ENCODE measurements around the gene DTD2.

The DTD2 gene

GRCh38 chr14:31449136-31449535 lies 8.2 kb downstream of the DTD2 start:
- H3K9me3 ChIP-seq (ENCODE audit: control insufficient read depth, insufficient read depth, low read depth, low read length): no peaks in the 10 kb centered on the region
- no peak overlapping the region for H3K4me3 ChIP-seq (ENCODE audit: low read depth, low read length)
- no peaks in the 10 kb centered on the region for H3K4me1 ChIP-seq (ENCODE audit: control insufficient read depth, insufficient read depth, low read length)
- peaks cover 23 to 39% of the 10 kb centered on the region in 2 experiments for H3K36me3 ChIP-seq (ENCODE audit: control insufficient read depth in 2 of 2, insufficient read depth in 1 of 2, low read length in 2 of 2)
- ChIA-PET POLR2A (interaction anchor here (1.1 to 1.2 kb wide), 2 partner anchors 29 kb away, joined by 4 to 5 read pairs; partner anchors contain the start of gene HEATR5A), CTCF (interaction anchor here (0.5 to 3.1 kb wide), 7 partner anchors 14 to 86 kb away, joined by 3 to 9 read pairs (median 4); no protein-coding TSS in a partner anchor)
- TF ChIP-seq KLF8 (tag by site-specific recombination; IDR thresholded peaks at IDR 0.05): no peak
- TF ChIP-seq, protein P1, sequence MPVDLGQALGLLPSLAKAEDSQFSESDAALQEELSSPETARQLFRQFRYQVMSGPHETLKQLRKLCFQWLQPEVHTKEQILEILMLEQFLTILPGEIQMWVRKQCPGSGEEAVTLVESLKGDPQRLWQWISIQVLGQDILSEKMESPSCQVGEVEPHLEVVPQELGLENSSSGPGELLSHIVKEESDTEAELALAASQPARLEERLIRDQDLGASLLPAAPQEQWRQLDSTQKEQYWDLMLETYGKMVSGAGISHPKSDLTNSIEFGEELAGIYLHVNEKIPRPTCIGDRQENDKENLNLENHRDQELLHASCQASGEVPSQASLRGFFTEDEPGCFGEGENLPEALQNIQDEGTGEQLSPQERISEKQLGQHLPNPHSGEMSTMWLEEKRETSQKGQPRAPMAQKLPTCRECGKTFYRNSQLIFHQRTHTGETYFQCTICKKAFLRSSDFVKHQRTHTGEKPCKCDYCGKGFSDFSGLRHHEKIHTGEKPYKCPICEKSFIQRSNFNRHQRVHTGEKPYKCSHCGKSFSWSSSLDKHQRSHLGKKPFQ (tag by site-specific recombination; IDR thresholded peaks at IDR 0.05): no peak
- no peak for TF ChIP-seq ZNF146 (tag by site-specific recombination; IDR thresholded peaks at IDR 0.05)
- TF ChIP-seq YY1 (tag by site-specific recombination; IDR thresholded peaks at IDR 0.05): no peak
- no peak for TF ChIP-seq ZNF639 (tag by site-specific recombination; IDR thresholded peaks at IDR 0.05)
- TF ChIP-seq ZSCAN30 (tag by site-specific recombination; IDR thresholded peaks at IDR 0.05): no peak
- TF ChIP-seq ZBTB1 (tag by site-specific recombination; IDR thresholded peaks at IDR 0.05): no peak
- TF ChIP-seq ZNF837 (tag by site-specific recombination; IDR thresholded peaks at IDR 0.05): no peak
- TF ChIP-seq ZNF404 (tag by site-specific recombination; IDR thresholded peaks at IDR 0.05): no peak
- TF ChIP-seq ZNF311 (tag by site-specific recombination; IDR thresholded peaks at IDR 0.05; ENCODE audit: borderline replicate concordance): no peak
- no peak for TF ChIP-seq ZNF521 (tag by site-specific recombination; IDR thresholded peaks at IDR 0.05)
- no peak for TF ChIP-seq ZSCAN18 (tag by site-specific recombination; IDR thresholded peaks at IDR 0.05)
- no peak for TF ChIP-seq ZNF341 (tag by site-specific recombination; IDR thresholded peaks at IDR 0.05; ENCODE audit: low read depth)
- no peak for TF ChIP-seq ZNF292 (tag by site-specific recombination; IDR thresholded peaks at IDR 0.05; ENCODE audit: borderline replicate concordance, low read depth)
- no peak for TF ChIP-seq BCL11A (tag by site-specific recombination; IDR thresholded peaks at IDR 0.05; ENCODE audit: low read depth)
- no peak for TF ChIP-seq ZNF248 (tag by site-specific recombination; IDR thresholded peaks at IDR 0.05)
- TF ChIP-seq CTCF (tag by site-specific recombination; IDR thresholded peaks at IDR 0.05): no peak
- TF ChIP-seq ZNF10 (tag by site-specific recombination; IDR thresholded peaks at IDR 0.05): no peak
- no peak for TF ChIP-seq ZNF391 (tag by site-specific recombination; IDR thresholded peaks at IDR 0.05; ENCODE audit: borderline replicate concordance, low read depth)
- no peak overlapping the region for H3K27ac ChIP-seq (ENCODE audit: extremely low read depth, low read depth, low read length)

GRCh38 chr14:31445703-31446102 lies 11.6 kb downstream of the DTD2 start:
- Histone ChIP-seq H3K9me3 (ENCODE audit: control insufficient read depth, insufficient read depth, low read depth, low read length) (no peaks in the 10 kb centered on the region), H3K4me3 (ENCODE audit: low read depth, low read length) (no peak overlapping the region), H3K27ac (ENCODE audit: extremely low read depth, low read depth, low read length) (no peak overlapping the region), H3K36me3 (ENCODE audit: control insufficient read depth in 2 of 2, insufficient read depth in 1 of 2, low read length in 2 of 2) (peaks cover 12 to 19% of the 10 kb centered on the region in 2 experiments), H3K4me1 (ENCODE audit: control insufficient read depth, insufficient read depth, low read length) (no peaks in the 10 kb centered on the region)
- ChIA-PET POLR2A (no interaction called here), CTCF (interaction anchor here (0.7 to 1.0 kb wide), 2 partner anchors 9 to 417 kb away, joined by 3 read pairs; no protein-coding TSS in a partner anchor)
- TF ChIP-seq, protein P2, sequence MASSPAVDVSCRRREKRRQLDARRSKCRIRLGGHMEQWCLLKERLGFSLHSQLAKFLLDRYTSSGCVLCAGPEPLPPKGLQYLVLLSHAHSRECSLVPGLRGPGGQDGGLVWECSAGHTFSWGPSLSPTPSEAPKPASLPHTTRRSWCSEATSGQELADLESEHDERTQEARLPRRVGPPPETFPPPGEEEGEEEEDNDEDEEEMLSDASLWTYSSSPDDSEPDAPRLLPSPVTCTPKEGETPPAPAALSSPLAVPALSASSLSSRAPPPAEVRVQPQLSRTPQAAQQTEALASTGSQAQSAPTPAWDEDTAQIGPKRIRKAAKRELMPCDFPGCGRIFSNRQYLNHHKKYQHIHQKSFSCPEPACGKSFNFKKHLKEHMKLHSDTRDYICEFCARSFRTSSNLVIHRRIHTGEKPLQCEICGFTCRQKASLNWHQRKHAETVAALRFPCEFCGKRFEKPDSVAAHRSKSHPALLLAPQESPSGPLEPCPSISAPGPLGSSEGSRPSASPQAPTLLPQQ (tag by site-specific recombination; IDR thresholded peaks at IDR 0.05): no peak
- no peak for TF ChIP-seq ZNF521 (tag by site-specific recombination; IDR thresholded peaks at IDR 0.05)
- no peak for TF ChIP-seq ZSCAN4 (tag by site-specific recombination; IDR thresholded peaks at IDR 0.05)
- no peak for TF ChIP-seq ZNF366 (tag by site-specific recombination; conservative IDR thresholded peaks at IDR 0.05)
- no peak for TF ChIP-seq ZNF530 (tag by site-specific recombination; IDR thresholded peaks at IDR 0.05; ENCODE audit: low read depth)
- no peak for TF ChIP-seq RBAK (tag by site-specific recombination; IDR thresholded peaks at IDR 0.05)
- TF ChIP-seq ZNF544 (tag by site-specific recombination; IDR thresholded peaks at IDR 0.05): no peak
- no peak for TF ChIP-seq ZNF354C (tag by site-specific recombination; IDR thresholded peaks at IDR 0.05; ENCODE audit: borderline replicate concordance, low read depth)
